ENCODE results near the gene PCGF1. TPM values are rescaled to one million over a fixed set of nuclear protein-coding genes. Genes with fewer than 3 reads are reported as not detected.

Gene PCGF1
- total and polyA plus RNA-seq, 2 of the 13 experiments (the other 11 are each of a cell fraction or from before 2014, with no cell fraction given) = 20.4 to 22.6 TPM

DNA sequence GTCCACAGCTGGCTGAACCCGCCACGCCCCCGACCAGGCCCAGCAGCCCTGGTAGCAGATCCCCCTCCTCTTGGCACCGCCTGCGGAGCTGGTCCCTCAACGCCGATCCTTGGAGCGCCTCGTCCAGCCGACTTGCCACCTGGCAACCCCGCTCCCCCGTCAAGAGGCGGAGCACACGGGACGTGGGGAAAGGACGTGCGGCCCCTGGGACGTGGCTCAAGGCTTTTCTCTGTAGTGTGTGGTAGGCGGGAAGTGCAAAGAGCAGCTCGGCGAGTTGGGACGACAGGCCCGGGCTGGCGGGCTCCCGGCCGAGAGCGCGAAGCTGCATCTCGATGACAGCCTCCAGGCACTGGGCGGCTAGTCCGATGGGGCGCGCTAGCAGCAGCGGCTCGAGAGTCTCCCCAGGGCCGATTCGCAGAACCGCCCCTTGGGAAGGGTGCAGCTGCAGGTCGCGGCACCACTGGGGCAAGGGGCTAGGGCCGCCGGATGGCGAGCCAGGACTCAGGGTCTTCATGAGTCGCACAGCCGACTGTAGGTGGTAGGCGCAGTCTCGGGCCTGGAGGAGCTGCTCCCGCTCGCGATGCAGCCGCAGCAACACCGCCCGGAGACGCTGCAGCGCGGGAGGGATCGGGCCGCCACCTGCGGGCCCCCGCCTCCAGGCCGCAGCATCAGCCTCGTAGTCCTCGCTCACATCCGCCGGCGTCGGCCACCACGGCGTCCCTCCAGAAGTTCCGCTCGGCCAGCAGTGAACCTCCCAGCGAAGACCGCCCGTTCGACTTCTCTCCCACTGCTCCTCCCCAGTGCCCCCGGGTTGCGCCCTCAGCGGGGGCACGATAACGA lies 25.3 kb downstream of the PCGF1 start (continued):
- TF ChIP-seq, protein P1, sequence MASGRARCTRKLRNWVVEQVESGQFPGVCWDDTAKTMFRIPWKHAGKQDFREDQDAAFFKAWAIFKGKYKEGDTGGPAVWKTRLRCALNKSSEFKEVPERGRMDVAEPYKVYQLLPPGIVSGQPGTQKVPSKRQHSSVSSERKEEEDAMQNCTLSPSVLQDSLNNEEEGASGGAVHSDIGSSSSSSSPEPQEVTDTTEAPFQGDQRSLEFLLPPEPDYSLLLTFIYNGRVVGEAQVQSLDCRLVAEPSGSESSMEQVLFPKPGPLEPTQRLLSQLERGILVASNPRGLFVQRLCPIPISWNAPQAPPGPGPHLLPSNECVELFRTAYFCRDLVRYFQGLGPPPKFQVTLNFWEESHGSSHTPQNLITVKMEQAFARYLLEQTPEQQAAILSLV (CRISPR knock-in tag; IDR thresholded peaks at IDR 0.05; ENCODE audit: borderline replicate concordance) = 0 out of 2 replicates have a peak, but pooled peaks have one; percentile 23
- TF ChIP-seq, protein P2, sequence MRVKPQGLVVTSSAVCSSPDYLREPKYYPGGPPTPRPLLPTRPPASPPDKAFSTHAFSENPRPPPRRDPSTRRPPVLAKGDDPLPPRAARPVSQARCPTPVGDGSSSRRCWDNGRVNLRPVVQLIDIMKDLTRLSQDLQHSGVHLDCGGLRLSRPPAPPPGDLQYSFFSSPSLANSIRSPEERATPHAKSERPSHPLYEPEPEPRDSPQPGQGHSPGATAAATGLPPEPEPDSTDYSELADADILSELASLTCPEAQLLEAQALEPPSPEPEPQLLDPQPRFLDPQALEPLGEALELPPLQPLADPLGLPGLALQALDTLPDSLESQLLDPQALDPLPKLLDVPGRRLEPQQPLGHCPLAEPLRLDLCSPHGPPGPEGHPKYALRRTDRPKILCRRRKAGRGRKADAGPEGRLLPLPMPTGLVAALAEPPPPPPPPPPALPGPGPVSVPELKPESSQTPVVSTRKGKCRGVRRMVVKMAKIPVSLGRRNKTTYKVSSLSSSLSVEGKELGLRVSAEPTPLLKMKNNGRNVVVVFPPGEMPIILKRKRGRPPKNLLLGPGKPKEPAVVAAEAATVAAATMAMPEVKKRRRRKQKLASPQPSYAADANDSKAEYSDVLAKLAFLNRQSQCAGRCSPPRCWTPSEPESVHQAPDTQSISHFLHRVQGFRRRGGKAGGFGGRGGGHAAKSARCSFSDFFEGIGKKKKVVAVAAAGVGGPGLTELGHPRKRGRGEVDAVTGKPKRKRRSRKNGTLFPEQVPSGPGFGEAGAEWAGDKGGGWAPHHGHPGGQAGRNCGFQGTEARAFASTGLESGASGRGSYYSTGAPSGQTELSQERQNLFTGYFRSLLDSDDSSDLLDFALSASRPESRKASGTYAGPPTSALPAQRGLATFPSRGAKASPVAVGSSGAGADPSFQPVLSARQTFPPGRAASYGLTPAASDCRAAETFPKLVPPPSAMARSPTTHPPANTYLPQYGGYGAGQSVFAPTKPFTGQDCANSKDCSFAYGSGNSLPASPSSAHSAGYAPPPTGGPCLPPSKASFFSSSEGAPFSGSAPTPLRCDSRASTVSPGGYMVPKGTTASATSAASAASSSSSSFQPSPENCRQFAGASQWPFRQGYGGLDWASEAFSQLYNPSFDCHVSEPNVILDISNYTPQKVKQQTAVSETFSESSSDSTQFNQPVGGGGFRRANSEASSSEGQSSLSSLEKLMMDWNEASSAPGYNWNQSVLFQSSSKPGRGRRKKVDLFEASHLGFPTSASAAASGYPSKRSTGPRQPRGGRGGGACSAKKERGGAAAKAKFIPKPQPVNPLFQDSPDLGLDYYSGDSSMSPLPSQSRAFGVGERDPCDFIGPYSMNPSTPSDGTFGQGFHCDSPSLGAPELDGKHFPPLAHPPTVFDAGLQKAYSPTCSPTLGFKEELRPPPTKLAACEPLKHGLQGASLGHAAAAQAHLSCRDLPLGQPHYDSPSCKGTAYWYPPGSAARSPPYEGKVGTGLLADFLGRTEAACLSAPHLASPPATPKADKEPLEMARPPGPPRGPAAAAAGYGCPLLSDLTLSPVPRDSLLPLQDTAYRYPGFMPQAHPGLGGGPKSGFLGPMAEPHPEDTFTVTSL (CRISPR knock-in tag; IDR thresholded peaks at IDR 0.05; ENCODE audit: borderline replicate concordance) = peak; percentile 79
- TF ChIP-seq SMC3 (IDR thresholded peaks at IDR 0.05; ENCODE audit: low read length) (no peak), ZNF292 (CRISPR knock-in tag; IDR thresholded peaks at IDR 0.05; ENCODE audit: borderline replicate concordance, low read depth) (peak; percentile 85), JUN (CRISPR knock-in tag; IDR thresholded peaks at IDR 0.05) (no peak; the same call in 1 of the 2 replicates), FOXC1 (CRISPR knock-in tag; IDR thresholded peaks at IDR 0.05; ENCODE audit: borderline replicate concordance) (no peak), HOXA3 (CRISPR knock-in tag; IDR thresholded peaks at IDR 0.05) (peak; percentile 84), ZNF792 (CRISPR knock-in tag; IDR thresholded peaks at IDR 0.05) (0 out of 2 replicates have a peak, but pooled peaks have one; percentile 34), BORCS8-MEF2B (CRISPR knock-in tag; IDR thresholded peaks at IDR 0.05) (peak; percentile 69; the same call in 1 of the 2 replicates), ZNF720 (CRISPR knock-in tag; IDR thresholded peaks at IDR 0.05) (no peak), ZNF589 (CRISPR knock-in tag; conservative IDR thresholded peaks at IDR 0.05) (peak; percentile 21; the same call in 1 of the 2 replicates), ZNF530 (CRISPR knock-in tag; IDR thresholded peaks at IDR 0.05; ENCODE audit: low read depth) (no peak)
- TF ChIP-seq, protein P3, sequence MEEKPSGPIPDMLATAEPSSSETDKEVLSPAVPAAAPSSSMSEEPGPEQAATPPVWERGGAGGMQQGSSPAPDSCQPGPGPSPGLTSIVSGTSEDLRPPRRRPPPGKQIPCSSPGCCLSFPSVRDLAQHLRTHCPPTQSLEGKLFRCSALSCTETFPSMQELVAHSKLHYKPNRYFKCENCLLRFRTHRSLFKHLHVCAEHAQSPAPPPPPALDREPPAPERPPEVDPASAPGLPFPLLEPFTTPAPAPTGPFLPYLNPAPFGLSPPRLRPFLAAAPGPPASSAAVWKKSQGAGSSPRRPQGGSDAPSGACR (CRISPR knock-in tag; IDR thresholded peaks at IDR 0.05) = peak; percentile 99
- TF ChIP-seq, protein P4, sequence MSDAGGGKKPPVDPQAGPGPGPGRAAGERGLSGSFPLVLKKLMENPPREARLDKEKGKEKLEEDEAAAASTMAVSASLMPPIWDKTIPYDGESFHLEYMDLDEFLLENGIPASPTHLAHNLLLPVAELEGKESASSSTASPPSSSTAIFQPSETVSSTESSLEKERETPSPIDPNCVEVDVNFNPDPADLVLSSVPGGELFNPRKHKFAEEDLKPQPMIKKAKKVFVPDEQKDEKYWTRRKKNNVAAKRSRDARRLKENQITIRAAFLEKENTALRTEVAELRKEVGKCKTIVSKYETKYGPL (CRISPR knock-in tag; IDR thresholded peaks at IDR 0.05) = 0 out of 2 replicates have a peak, but pooled peaks have one; percentile 61
- TF ChIP-seq, protein P5, sequence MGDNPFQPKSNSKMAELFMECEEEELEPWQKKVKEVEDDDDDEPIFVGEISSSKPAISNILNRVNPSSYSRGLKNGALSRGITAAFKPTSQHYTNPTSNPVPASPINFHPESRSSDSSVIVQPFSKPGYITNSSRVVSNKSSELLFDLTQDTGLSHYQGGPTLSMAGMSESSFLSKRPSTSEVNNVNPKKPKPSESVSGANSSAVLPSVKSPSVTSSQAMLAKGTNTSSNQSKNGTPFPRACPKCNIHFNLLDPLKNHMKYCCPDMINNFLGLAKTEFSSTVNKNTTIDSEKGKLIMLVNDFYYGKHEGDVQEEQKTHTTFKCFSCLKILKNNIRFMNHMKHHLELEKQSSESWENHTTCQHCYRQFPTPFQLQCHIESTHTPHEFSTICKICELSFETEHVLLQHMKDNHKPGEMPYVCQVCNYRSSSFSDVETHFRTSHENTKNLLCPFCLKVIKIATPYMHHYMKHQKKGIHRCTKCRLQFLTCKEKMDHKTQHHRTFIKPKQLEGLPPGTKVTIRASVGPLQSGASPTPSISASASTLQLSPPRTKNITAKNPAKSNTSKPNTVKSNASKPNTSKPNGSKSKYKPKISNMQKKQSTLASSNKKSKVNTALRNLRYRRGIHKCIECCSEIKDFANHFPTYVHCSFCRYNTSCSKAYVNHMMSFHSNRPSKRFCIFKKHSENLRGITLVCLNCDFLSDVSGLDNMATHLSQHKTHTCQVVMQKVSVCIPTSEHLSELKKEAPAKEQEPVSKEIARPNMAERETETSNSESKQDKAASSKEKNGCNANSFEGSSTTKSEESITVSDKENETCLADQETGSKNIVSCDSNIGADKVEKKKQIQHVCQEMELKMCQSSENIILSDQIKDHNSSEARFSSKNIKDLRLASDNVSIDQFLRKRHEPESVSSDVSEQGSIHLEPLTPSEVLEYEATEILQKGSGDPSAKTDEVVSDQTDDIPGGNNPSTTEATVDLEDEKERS (CRISPR knock-in tag; IDR thresholded peaks at IDR 0.05) = no peak
